ENCODE measurements around the gene CLEC4M. TPM values are rescaled to one million over a fixed set of nuclear protein-coding genes. Genes with fewer than 3 reads are reported as not detected.

Gene CLEC4M
- total RNA-seq = not detected

GRCh38 chr19:7762719-7763293, at the start of gene CLEC4M:
Gene CLEC4M (plus strand): TSS chr19:7763243. CDS start chr19:7763267, 24 bp downstream.
- Histone ChIP-seq H3K27ac (no peak within 1 kb of the TSS), H3K9me3 (peaks cover 0 to 24% (median 6%) of the 10 kb centered on the region in 3 donors), H3K4me3 (no peak within 1 kb of the TSS), H3K27me3 (peaks cover 0 to 57% (median 0%) of the 10 kb centered on the region in 4 donors), H3K36me3 (no peaks in the 10 kb centered on the region), H3K4me1 (no peaks in the 10 kb centered on the region)
- TF ChIP-seq POLR2A (IDR thresholded peaks at IDR 0.05) (no peak), CTCF (IDR thresholded peaks at IDR 0.05) (no peak)
- WGBS, 2 donors = 54 to 85% methylated on average over 8 of the region's 8 CpGs
- DNase-seq = no peak
- intact Hi-C loops (cut with DNase I) = no loop called here

GRCh38 chr19:7715671-7716070, 47.4 kb upstream of the CLEC4M start:
- Histone ChIP-seq H3K4me1 (no peaks in the 10 kb centered on the region), H3K27me3 (peaks cover 0 to 19% (median 0%) of the 10 kb centered on the region in 4 donors), H3K4me3 (no peak overlapping the region), H3K27ac (no peak overlapping the region), H3K9me3 (peaks cover 0 to 9% (median 0%) of the 10 kb centered on the region in 3 donors), H3K36me3 (no peaks in the 10 kb centered on the region)
- no peak for DNase-seq
- TF ChIP-seq CTCF (IDR thresholded peaks at IDR 0.05) = no peak
- TF ChIP-seq POLR2A (IDR thresholded peaks at IDR 0.05) = no peak
- 47 to 64% methylated on average over 1 of the region's 1 CpG for WGBS, 2 donors
- intact Hi-C loops (cut with DNase I) = no loop called here

GRCh38 chr19:7716762-7717161, 46.3 kb upstream of the CLEC4M start:
- no peak overlapping the region for H3K27ac ChIP-seq
- DNase-seq = no peak
- H3K27me3 ChIP-seq = peaks cover 0 to 20% (median 0%) of the 10 kb centered on the region in 4 donors
- H3K36me3 ChIP-seq = no peaks in the 10 kb centered on the region
- peaks cover 0 to 9% (median 0%) of the 10 kb centered on the region in 3 donors for H3K9me3 ChIP-seq
- intact Hi-C loops (cut with DNase I) = no loop called here
- H3K4me1 ChIP-seq = no peaks in the 10 kb centered on the region
- no peak for TF ChIP-seq CTCF (IDR thresholded peaks at IDR 0.05)
- no peak for TF ChIP-seq POLR2A (IDR thresholded peaks at IDR 0.05)
- 90% methylated on average over 1 of the region's 1 CpG; no CpG with 5 or more reads in 1 of the 2 donors for WGBS, 2 donors
- no peak overlapping the region for H3K4me3 ChIP-seq

- TF ChIP-seq CTCF (IDR thresholded peaks at IDR 0.05) = no peak
- TF ChIP-seq POLR2A (IDR thresholded peaks at IDR 0.05) = no peak
- Histone ChIP-seq H3K9me3 (peaks cover 0 to 9% (median 0%) of the 10 kb centered on the region in 3 donors), H3K4me1 (no peaks in the 10 kb centered on the region), H3K27me3 (peaks cover 0 to 39% (median 0%) of the 10 kb centered on the region in 4 donors), H3K27ac (no peak overlapping the region), H3K4me3 (no peak overlapping the region), H3K36me3 (no peaks in the 10 kb centered on the region)
- WGBS, 2 donors = 50 to 54% methylated on average over 7 to 8 of the region's 8 CpGs
- no peak for DNase-seq
- intact Hi-C loops (cut with DNase I) = no loop called here
These were observed 44.4 kb upstream of the CLEC4M start for GRCh38 chr19:7718668-7719067.

- TF ChIP-seq POLR2A (IDR thresholded peaks at IDR 0.05) = no peak
- Histone ChIP-seq H3K27me3 (peaks cover 0 to 56% (median 0%) of the 10 kb centered on the region in 4 donors), H3K4me3 (no peak overlapping the region), H3K27ac (no peak overlapping the region), H3K36me3 (no peaks in the 10 kb centered on the region), H3K4me1 (no peaks in the 10 kb centered on the region), H3K9me3 (peaks cover 0 to 9% (median 0%) of the 10 kb centered on the region in 3 donors)
- WGBS, 2 donors = 77 to 78% methylated on average over 4 of the region's 6 CpGs
- DNase-seq = no peak
- intact Hi-C loops (cut with DNase I) = no loop called here
These were observed 42.7 kb upstream of the CLEC4M start for GRCh38 chr19:7720351-7720750.
